Endometrium (tissue), 2 donors: Measurements from ENCODE around the gene SLC2A1.
"Not testable (repeated sequence)": the region's sequence is repeated elsewhere in the genome, so short reads cannot be mapped to it uniquely, and the experiment has no call there.

Experiments used
- FAIRE-seq: peaks from 2 replicates; lab custom pipeline; 2012; peaks lifted over from hg19 to GRCh38; lab: Jason Lieb, UNC
- donor health status: control.
- donor health status: control.

The SLC2A1 gene

DNA sequence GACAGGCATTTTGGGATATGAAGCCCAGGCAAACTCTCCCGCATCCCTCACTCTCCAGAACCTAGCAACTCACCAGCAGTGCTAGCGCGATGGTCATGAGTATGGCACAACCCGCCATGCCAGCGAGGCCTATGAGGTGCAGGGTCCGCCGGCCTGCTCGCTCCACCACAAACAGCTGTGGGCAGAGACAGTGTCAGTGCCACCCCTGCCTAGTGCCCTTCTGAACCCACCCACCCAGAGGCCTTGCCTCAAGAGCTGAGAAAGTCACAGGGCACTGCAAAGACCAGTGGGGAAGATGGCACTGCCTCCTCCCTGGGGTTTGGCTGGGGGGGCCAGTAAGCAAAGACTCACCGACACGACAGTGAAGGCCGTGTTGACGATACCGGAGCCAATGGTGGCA, 29.8 kb downstream of the SLC2A1 start:
- no peak for FAIRE-seq

- no peak for FAIRE-seq
Measured at GRCh38 chr1:42927920-42928505, 30.7 kb downstream of the SLC2A1 start.

DNA sequence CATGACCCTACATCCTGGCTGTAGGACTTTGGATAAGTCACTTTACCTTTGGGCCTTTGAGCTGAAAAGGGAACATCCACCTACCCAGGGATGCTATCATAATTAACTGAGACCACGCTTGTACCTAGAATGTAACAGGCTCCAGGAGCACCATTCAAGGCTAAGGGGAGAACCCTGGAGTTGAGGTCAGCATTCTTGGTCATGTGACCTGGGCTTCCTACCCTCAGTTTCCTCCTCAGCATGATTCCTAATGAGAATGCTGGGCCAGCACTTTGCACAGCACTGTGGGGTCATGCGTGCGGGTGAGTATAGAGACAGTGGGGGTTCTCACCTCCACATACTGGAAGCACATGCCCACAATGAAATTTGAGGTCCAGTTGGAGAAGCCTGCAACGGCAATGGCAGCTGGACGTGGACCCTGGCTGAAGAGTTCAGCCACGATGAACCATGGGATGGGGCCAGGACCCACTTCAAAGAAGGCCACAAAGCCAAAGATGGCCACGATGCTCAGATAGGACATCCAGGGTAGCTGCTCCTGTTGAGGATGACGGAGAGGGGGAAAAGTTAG, 31.3 kb downstream of the SLC2A1 start:
- no peak for FAIRE-seq

- no peak for FAIRE-seq
Measured at GRCh38 chr1:42926879-42927242, 31.8 kb downstream of the SLC2A1 start.

DNA sequence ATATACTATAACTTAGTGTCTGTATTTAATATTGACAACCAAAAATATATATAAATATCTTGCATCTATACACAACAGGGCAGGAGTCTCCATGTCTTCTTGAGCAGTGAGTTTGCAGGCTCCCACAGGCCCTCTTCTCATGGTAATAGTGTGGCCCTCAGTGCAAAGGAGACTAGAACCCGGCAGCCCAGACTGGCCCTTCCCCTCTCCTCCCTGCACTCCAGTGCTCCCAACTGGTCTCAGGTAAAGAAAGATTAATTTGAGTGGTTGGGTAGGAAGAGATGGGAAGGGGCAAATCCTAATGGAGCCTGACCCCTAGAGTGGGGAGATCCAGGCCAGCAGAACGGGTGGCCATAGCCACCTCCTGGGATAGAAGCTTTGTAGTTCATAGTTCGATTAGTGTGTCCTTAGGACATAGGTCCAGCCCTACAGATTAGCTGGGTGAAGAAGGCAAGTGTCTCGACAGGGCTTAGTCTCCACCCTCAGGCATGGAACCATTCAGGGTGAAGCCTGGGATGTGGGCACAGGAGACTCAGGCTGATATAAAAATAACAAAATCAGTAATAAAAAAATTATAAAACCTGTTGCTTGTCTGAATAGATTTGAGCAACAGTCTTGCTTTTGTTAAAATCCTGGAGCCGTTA, 32.3 kb downstream of the SLC2A1 start:
- FAIRE-seq, result no peak

DNA sequence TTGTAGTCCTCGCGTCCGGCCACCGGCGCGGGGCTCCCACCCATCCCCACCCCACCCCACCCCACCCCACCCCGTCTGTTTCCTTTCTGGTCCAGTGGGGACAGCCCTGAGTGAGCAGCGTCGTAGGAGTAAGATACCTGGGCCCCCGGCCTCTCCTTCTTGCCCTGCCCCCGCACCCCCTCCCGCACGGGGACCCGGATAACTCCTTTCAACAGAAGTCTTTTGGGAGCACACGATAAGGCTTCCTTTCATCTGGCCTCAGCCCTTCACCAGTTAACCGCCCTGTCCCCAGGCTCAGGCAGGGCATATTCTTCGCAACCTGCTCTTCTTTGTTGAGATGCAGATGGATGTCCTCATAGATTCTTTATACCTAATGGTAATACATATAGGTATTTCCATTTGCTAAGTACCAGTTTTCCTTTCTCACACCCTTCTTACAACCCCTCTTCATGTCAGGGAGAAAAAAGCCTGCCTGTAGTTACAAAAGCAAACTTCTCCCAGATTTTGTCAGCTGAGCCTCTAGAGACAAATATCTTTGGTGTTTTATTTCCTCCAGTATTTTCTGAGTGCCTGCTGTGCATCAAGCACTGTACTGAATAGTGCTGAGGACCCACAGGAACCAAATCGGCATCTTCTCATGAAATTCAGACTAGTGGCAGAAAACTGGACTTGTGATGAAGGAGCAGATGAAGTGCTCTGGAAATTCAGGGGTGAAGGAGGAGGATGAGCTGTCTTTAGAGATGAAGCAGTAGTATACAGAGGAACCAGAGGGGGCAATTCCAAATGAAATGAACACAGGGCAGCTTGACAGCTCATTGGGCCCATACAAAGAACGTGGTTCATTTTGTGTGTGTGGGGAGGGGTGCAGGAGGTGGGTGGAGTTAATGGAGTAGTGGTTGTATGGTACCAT, 33.6 kb downstream of the SLC2A1 start:
- FAIRE-seq, result no peak

DNA sequence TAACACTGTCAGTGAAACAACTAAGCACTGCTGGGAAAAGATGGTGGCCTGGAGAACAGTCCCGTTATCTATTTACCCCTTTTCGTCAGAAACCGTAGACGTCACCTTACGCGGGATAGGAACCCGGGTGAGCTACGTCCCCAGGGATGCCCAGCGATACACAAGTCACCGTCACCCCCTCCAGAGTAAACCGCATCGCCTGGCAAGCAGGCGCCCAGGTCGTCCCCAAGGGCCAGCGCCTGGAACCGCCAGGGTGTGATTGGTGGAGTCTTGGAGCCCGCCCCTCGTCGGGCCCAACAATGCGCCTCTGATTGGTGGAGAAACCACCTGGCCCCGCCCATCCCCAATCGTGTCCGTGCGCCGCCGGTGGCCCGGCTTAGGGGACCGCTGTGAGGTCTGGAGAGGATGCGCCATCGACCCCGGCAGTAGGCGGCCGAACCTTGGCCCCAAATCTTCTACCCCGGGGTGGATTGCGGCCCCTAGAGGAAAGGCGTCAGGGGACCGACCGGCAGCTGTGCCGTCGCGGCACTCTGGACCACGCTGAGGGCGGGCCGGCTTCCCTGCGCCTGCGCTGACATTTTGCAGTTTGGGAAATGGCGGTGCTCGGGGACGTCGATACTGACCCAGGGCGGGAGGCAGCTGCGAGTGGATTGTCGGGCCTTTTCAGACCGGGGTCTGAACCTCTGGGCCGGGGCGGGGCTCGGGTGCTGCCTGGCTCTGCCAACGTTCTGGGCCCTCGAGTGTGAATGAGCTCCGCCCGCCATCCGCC, 34.4 kb downstream of the SLC2A1 start:
- FAIRE-seq, result peak; percentile 77

GRCh38 chr1:42923367-42924081, 35.1 kb downstream of the SLC2A1 start:
- no peak for FAIRE-seq

DNA sequence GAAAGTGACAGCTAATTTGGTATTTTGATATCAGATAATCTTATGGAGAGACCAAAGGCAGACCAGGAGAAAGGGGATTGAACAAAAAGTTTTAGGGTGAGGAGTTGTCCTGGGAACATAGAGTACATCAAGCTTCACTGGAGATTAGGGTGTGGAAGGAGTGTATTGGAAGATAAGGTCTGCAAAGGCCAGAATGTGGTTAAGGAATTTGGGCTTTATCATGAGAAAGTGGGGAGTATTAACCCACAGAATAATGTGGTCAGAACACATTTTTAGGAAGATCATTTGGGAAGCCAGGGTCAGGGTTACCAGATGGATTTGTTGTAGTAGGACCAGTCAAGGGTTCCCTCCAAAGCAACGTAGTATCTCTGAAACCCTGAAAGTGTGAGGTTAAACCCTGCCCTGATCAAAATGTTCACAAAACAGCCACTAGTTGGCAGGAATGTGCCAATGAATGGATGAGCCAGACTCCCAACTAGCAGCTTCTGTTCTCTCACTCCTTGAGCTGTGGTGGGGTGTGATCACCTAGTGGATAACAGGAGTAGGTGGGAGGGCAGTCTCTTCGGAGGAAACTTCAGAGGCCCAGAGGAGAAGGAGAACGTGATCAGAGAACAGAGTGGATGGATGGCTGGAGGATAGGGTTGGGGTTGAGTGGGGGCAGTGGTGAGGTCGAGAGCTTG, 35.8 kb downstream of the SLC2A1 start:
- FAIRE-seq, result no peak

DNA sequence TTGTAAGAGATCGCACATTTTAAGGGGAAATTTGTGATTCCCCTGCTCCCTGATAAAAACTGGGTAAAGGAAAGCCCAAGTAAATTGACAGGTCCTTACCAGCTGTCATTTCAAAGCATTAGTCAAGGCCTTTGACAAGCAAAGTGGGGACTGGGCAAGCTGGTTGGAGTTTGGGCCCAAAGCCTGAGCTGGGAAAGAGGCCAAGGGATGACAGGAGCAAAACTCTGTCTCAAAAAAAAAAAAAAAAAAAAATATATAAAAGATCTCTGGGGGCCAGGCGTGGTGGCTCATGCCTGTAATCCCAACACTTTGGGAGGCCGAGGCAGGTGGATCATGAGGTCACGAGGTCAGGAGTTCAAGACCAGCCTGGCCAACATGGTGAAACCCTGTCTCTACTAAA, 36.9 kb downstream of the SLC2A1 start:
- no peak for FAIRE-seq

DNA sequence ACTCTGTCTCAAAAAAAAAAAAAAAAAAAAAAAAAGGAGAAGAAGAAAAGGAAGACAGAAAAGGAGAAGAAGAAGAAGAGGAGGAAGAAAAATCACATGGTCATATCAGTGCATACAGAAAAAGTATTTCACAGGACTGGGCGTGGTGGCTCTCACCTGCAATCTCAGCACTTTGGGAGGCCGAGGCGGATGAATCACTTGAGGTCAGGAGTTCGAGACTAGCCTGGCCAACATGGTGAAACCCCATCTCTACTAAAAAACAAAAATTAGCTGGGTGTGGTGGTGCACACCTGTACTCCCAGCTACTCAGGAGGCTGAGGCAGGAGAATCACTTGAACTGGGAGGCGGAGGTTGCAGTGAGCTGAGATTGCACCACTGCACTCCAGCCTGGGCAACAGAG, 39.0 kb downstream of the SLC2A1 start:
- not testable (repeated sequence) for FAIRE-seq

DNA sequence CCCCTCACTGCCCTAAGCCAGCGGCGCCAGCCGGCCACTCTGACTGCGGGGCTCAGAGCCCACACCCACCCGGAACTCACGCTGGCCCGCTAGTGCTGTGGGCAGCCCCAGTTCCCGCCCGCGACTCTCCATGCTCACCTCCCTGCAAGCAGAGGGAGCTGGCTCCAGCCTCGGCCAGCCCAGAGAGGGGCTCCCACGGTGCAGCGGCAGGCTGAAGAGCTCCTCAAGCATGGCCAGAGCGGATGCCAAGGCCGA, 41.5 kb downstream of the SLC2A1 start:
- no peak for FAIRE-seq

GRCh38 chr1:42915456-42915855, 43.2 kb downstream of the SLC2A1 start:
- no peak for FAIRE-seq

DNA sequence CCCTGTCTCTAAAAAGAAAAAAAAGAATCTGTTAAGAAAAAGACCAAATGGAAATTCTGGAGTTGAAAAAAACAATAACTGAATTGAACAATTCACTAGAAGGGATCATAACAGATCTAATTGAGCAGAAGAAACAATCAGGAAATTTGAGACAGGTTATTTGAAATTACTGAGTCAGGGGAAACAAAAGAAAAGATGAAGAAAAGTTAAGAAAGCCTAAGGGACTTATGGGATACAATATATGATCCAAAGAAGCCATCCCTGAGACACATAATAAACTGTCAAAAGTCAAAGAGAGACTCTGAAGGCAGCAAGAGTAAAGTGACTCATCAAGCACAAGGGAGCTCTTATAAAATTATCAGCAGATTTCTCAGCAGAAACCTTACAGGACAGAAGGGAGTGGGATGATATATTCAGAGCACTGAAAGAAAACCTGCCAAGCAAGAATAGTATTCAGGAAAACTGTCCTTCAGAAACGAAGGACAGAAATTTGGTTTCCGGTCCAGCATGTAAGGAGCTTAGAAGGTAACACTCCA, 44.5 kb downstream of the SLC2A1 start:
- FAIRE-seq, result no peak

DNA sequence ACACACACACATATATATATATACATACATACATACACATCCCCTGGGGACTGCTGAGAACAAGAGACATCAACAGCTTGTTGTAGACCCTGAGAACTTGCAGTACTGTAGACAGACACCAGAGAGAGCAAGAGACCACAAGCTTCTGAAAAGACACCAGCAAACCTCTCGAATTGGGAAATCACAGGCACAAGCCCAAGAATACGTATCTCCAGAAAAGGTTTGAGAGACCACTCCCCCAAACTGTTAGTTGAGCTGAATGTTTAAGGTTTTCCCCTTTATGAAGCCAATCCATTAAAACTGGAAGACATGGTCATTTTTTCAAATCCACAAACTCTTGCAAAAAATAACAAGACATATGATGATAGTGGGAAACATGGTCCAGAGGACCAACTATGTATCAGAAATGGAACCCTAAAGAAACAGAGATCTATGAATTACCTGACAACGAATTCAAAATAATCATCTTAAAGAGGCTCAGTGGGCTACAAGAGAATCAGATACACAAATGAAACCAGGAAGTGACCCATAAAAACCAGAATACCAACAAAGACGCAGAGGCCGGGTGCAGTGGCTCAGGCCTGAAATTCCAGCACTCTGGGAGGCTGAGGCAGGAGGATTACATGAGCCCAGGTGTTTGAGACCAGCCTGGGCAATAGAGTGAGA, 45.1 kb downstream of the SLC2A1 start:
- FAIRE-seq, result no peak

GRCh38 chr1:42910985-42911384, 47.7 kb downstream of the SLC2A1 start:
- FAIRE-seq, result no peak

DNA sequence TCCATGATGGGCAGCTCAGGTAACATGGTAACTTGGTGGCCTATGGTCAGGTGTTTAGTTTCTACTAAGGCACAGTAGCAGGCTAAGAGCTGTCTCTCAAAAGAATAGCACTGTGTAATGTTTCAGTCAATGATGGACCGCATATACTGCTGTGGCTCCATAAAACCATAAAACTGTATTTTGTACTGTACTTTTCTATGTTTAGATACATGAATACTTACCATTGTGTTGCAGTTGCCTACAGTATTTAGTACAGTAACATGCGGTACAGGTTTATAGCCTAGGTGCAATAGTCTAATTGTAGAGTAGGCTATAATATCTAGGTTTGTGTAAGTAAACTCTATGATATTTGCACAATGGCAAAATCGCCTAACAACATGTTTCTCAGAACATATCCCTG, 50.6 kb downstream of the SLC2A1 start:
- FAIRE-seq, result no peak

DNA sequence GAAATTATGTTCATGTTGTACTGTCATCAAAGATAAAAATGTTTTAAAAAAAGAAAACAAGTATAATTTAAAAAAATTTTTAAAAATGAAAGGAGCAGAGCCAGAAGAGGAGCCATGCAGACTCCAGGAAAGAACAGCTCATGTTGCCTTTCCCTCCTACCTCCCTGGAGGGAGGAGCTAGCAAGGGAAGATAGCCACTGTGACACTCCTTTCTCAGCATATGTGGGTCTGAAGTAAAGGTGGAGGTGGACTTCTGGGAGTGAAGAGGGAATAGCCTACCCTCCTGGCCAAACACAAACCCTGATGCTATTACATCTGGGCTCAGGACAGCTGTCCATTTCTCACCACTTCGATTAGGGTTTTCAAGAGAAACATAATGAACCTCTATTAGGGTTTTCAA, 54.2 kb downstream of the SLC2A1 start:
- FAIRE-seq, result no peak

DNA sequence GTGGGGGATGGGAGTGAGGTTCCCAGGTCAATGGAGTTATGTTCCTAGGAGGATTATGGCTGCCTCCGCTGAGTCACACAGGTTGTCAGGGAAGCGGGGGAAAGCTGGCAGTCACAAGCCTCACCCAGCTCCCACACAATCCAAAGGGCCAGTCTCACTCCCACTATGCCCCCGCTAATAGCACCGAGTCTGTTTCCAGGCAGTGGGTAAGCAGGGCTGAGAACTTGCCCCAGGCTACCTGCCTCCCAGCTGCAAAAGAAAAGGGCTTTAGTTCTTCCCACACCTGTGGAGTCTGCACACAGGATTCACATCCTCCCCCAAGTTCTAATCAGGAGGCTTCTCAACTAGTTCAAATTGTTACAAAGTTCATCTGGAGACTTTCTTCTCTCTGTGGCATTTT, 58.7 kb downstream of the SLC2A1 start:
- FAIRE-seq, result not testable (repeated sequence)

GRCh38 chr1:42891465-42892138, 67.1 kb downstream of the SLC2A1 start:
- FAIRE-seq, result no peak
